Measurements from ENCODE around the gene COL25A1. TPM values are rescaled to one million over a fixed set of nuclear protein-coding genes. Genes with fewer than 3 reads are reported as not detected.

The COL25A1 gene
- total RNA-seq, 1 donor from 2014 or later = 4.3 TPM

DNA sequence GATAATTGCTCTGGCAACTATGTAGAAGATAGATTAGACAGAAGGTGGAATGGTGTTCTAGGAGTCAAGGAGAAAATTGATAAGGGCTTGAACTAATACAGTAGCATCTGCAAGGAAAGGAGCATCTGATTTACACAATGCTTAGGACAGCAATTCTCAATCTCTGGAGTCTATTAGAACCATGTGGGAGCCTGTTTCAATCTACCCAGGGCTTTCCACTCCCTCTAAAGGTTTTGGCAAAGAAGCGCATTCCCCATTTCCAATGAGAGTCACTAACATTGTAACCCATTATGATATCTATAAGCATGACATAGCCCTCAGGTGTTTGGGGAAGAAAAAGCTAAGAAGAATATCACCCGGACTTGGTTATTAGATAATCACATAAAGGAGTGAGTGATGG is 168.2 kb downstream of the COL25A1 start:
- Histone ChIP-seq H3K4me3 (ENCODE audit: low read depth, low read length) (no peak overlapping the region), H3K27me3 (ENCODE audit: control insufficient read depth, insufficient read depth, low read length) (no peaks in the 10 kb centered on the region), H3K36me3 (ENCODE audit: control insufficient read depth, insufficient read depth, low read length) (no peaks in the 10 kb centered on the region)
- TF ChIP-seq CTCF (IDR thresholded peaks at IDR 0.05; ENCODE audit: insufficient read depth, low read length, poor library complexity, severe bottlenecking) = no peak
- no peak for DNase-seq (ENCODE audit: low read depth)

- Histone ChIP-seq H3K36me3 (ENCODE audit: control insufficient read depth, insufficient read depth, low read length) (no peaks in the 10 kb centered on the region), H3K4me3 (ENCODE audit: low read depth, low read length) (no peak overlapping the region), H3K27me3 (ENCODE audit: control insufficient read depth, insufficient read depth, low read length) (no peaks in the 10 kb centered on the region)
- DNase-seq (ENCODE audit: low read depth) = no peak
- no peak for TF ChIP-seq CTCF (IDR thresholded peaks at IDR 0.05; ENCODE audit: insufficient read depth, low read length, poor library complexity, severe bottlenecking)
Measured at GRCh38 chr4:109131559-109131958, 170.9 kb downstream of the COL25A1 start.

DNA sequence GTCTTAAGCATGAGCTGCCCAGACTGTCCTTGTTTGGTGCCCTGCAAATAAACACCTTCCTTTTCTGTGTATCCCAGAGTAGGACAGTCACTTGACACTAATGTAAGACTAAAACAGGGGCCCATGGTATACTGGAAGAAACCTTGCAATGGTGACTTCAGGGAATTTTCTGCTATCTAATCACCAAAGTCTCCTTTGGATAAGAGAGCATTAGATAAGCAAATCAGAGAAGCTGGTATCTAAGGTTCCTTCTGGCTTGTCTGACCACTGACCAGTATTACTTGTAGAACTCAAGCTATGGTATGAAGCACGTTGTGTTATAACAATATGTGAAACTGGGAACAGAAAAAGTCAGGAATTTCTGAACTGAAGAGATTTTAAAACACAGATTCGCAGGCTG is 173.9 kb downstream of the COL25A1 start:
- Histone ChIP-seq H3K36me3 (ENCODE audit: control insufficient read depth, insufficient read depth, low read length) (no peaks in the 10 kb centered on the region), H3K4me3 (ENCODE audit: low read depth, low read length) (no peak overlapping the region)
- TF ChIP-seq CTCF (IDR thresholded peaks at IDR 0.05; ENCODE audit: insufficient read depth, low read length, poor library complexity, severe bottlenecking) = no peak

GRCh38 chr4:109127866-109128265 is 174.6 kb downstream of the COL25A1 start:
- Histone ChIP-seq H3K36me3 (ENCODE audit: control insufficient read depth, insufficient read depth, low read length) (no peaks in the 10 kb centered on the region), H3K4me3 (ENCODE audit: low read depth, low read length) (no peak overlapping the region), H3K27me3 (ENCODE audit: control insufficient read depth, insufficient read depth, low read length) (no peaks in the 10 kb centered on the region)
- no peak for DNase-seq (ENCODE audit: low read depth)
- TF ChIP-seq CTCF (IDR thresholded peaks at IDR 0.05; ENCODE audit: insufficient read depth, low read length, poor library complexity, severe bottlenecking) = no peak

More for the DNA sequence above, 173.9 kb downstream of the COL25A1 start:
- DNase-seq (ENCODE audit: low read depth) = no peak
- H3K27me3 ChIP-seq (ENCODE audit: control insufficient read depth, insufficient read depth, low read length) = no peaks in the 10 kb centered on the region

DNA sequence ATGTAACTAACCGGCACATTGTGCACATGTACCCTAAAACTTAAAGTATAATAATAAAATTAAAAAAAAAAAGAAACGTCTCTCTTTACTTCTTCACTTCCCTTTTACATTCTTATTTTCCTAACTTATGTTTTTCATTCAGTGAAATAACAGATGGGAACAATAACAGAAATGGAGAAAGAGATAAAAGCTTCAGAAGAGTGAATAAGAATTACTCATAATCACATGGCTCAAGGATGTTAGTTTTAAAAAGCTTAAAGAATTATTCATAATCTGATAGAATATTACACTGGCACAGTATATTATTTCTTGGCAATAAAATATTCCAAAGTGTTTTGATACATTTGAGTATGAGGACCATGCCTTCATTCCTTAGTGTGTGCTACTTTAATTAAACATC is 175.6 kb downstream of the COL25A1 start:
- H3K4me3 ChIP-seq (ENCODE audit: low read depth, low read length) = no peak overlapping the region
- DNase-seq (ENCODE audit: low read depth) = no peak
- no peaks in the 10 kb centered on the region for H3K36me3 ChIP-seq (ENCODE audit: control insufficient read depth, insufficient read depth, low read length)
- no peaks in the 10 kb centered on the region for H3K27me3 ChIP-seq (ENCODE audit: control insufficient read depth, insufficient read depth, low read length)
- no peak for TF ChIP-seq CTCF (IDR thresholded peaks at IDR 0.05; ENCODE audit: insufficient read depth, low read length, poor library complexity, severe bottlenecking)

GRCh38 chr4:109125084-109125483 is 177.4 kb downstream of the COL25A1 start:
- TF ChIP-seq CTCF (IDR thresholded peaks at IDR 0.05; ENCODE audit: insufficient read depth, low read length, poor library complexity, severe bottlenecking) = no peak
- Histone ChIP-seq H3K36me3 (ENCODE audit: control insufficient read depth, insufficient read depth, low read length) (no peaks in the 10 kb centered on the region), H3K27me3 (ENCODE audit: control insufficient read depth, insufficient read depth, low read length) (no peaks in the 10 kb centered on the region), H3K4me3 (ENCODE audit: low read depth, low read length) (no peak overlapping the region)
- no peak for DNase-seq (ENCODE audit: low read depth)
